Astrocyte of the hippocampus (primary cell): ENCODE data around the gene NBAS.
A peak's percentile ranks its signal among the peaks of the same experiment; 100 is the strongest.

Experiments
- DNase-seq: peaks from one replicate; pipeline ENCODE4 v3.0.0; 2011; ENCODE audit warnings: low read depth, low spot score

NBAS gene

GRCh38 chr2:15136639-15137038, 424.5 kb downstream of the NBAS start:
- DNase-seq: no peak

GRCh38 chr2:15134957-15135356, 426.2 kb downstream of the NBAS start:
- DNase-seq: no peak

- DNase-seq: no peak
Measured at GRCh38 chr2:15133461-15133860, 427.7 kb downstream of the NBAS start.

- no peak for DNase-seq
Measured at GRCh38 chr2:15128846-15129245, 432.3 kb downstream of the NBAS start.

GRCh38 chr2:15127876-15128275, 433.3 kb downstream of the NBAS start:
- DNase-seq: no peak

- no peak for DNase-seq
Measured at GRCh38 chr2:15127301-15127700, 433.8 kb downstream of the NBAS start.

- DNase-seq: no peak
Measured at GRCh38 chr2:15126373-15126772, 434.8 kb downstream of the NBAS start.

GRCh38 chr2:15122915-15123314, 438.2 kb downstream of the NBAS start:
- peak; percentile 31 for DNase-seq

GRCh38 chr2:15120631-15121030, 440.5 kb downstream of the NBAS start:
- DNase-seq: no peak

GRCh38 chr2:15119722-15120175, 441.4 kb downstream of the NBAS start:
- no peak for DNase-seq

- no peak for DNase-seq
Measured at GRCh38 chr2:15117409-15118050, 443.6 kb downstream of the NBAS start.
